Occipital lobe (tissue), 2 donors: ENCODE results near the gene ETV3. TPM values are rescaled to one million over a fixed set of nuclear protein-coding genes. Genes with fewer than 3 reads are reported as not detected.

ENCODE experiments used
- DNase-seq: peaks from one replicate; lab custom pipeline; 2025; lab: John Stamatoyannopoulos, UW
- total RNA-seq: library from RNA; depleted of rRNA; stranded (reverse); fragments of >200 nt; gene quantifications from one replicate; pipeline ENCODE4 v1.2.3, GENCODE V29; 2014

The ETV3 gene
- total RNA-seq, 1 donor from 2014 or later: 16.5 TPM

GRCh38 chr1:157162345-157162744, 24.1 kb upstream of the ETV3 start:
- DNase-seq: no peak

GRCh38 chr1:157161901-157162300, 23.7 kb upstream of the ETV3 start:
- no peak for DNase-seq

DNA sequence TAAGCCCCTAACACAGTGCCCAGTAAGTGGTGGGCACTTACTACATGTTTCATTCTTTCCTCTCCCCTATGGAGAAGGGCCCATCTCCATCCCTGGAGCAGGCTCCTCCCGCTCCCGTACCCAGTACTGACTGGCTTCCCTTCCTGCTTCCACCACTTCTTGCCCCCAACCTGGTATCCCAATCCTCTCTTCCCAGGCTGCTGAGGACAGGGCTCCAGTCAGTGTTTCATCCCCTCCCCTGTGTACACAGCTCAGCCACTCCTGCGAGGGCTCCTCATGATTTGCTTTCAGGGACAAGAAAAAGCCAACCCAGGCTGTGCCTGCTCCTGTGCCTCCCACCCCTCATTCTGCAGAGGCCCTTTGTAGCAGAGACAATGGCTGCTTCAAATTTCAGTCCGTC, 20.8 kb upstream of the ETV3 start:
- DNase-seq: no peak

GRCh38 chr1:157157501-157158190, 19.5 kb upstream of the ETV3 start:
- no peak for DNase-seq

DNA sequence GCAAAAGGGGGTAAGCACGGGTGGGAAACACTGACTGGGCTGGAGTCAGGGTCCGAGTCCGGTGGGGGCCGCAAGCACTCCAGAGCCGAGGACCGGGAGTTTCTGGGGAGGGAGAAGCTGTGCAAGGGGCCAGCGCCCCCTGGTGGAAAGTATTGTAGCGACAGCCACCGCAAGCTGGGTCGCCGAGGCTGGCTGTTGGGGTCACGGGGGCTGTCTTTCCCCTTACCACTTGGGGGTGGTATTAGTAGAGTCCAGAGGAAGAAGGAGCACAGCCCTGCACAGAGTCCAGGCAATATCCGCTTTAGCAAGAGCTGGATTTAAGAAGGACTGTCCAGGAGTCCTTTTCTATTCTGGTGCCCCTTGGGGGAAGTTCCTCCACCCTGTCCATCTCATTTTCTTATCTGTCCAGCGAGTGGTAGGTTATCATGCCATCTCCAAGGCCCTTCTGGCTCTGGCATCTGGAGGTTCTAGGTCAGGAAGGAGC, 17.9 kb upstream of the ETV3 start:
- DNase-seq: no peak

DNA sequence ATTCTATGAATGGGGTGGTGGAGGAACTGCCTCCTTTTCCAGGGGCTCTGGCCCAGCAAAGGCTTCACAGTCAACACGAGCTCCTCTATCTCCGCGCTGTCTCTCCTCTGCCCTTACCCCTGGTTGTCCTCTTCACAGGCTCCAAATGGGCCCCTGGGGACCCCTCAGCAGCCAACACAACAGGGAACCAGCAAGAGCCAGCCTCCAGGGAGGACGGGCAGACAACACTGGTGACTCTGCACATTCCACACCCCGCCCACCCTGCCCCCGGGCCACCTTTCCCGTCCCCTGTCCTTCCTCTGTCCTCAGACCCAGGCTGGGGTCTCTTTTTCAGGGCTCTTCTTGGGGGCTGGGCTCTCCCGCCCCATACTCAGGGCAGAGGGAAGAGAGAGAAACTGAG, 17.5 kb upstream of the ETV3 start:
- DNase-seq: no peak

DNA sequence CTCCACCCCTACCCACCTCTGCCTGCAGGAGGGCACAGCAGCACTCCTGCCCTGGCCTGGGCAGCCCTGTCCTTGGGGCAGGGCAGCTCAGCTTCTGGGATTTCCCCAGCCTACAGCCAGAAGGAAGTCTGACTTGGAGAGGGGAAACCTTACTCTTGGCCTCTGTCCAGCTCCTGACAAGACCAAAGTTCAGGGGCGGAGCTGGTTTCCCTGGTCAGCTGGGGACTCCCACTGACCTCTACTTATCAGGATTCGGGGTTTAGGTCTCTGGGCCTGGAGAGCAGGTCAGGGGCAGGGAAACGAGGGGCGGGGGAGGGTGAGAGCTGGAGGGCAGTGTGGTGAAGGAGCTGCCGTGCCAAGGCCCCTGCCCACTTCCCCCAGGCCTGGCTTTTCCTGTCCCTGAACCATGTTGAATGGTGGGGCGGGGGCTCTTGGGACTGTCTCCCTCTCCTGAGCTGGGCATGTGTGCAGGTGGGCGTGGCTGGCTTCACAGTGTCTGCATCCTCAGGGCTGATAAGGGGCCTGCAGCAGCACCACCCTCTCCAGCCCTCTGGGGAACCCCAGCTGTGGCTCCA, 16.8 kb upstream of the ETV3 start:
- no peak for DNase-seq

- DNase-seq: no peak
Measured at GRCh38 chr1:157154291-157154690, 16.1 kb upstream of the ETV3 start.

GRCh38 chr1:157153746-157154145, 15.6 kb upstream of the ETV3 start:
- no peak for DNase-seq

DNA sequence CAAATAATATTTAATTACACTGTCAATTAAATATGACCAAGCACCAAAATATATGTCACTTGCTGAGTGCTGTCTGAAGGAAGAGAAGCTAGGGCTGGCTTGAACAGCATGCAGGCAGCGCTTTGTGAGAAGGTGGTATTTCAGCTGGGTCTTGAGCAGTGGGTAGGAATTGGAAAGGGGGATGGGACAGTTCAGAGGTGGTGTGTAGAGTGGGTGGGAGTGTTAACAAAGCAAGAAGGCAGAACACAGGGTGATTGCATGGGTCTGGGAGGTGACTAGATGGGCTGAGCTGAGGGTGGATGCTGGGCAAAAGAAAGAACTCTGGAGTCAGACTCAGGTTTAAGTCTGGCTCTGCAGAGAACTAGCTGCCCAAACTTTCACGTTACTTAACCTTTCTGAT, 14.3 kb upstream of the ETV3 start:
- no peak for DNase-seq

- DNase-seq: no peak
Measured at GRCh38 chr1:157151506-157151905, 13.3 kb upstream of the ETV3 start.

DNA sequence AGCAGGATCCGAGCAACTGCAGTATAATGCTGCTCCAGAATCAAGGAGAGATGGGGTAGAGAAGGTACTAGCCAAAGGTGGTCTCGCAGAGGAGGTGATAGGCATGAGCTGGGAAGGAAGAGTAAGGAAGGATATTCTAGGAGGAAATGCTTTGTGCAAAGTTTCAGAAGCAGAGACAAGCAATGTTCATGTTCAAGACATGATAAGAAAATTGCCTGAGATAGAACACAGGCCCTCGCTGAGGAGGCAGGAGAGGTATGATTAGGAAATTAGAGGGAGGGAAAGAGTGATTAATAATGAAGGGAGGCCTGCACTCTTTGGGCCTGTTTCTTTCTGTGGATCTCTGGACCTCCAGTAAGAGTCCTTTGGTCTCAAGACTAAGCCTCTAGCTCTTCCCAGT, 12.9 kb upstream of the ETV3 start:
- DNase-seq: no peak

DNA sequence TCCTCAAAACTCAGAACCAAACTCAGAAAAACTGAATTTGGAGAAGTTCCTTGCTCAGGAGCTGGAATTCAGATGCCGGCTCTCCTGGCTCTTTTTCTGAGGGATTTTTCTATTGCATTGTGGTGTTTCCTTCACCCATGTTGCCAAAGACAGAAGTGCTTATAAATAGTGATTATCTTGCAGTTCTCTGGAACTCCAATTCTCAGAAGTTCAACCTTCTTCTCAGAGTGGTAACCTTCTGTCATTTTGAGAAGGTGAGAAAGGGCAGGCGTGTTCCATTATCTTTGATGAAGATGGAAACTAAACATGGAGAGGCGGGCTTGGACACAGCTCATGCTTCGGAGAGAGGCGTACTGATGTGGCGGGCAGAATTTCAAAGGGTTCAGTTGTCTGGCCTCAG, 12.4 kb upstream of the ETV3 start:
- DNase-seq: no peak

DNA sequence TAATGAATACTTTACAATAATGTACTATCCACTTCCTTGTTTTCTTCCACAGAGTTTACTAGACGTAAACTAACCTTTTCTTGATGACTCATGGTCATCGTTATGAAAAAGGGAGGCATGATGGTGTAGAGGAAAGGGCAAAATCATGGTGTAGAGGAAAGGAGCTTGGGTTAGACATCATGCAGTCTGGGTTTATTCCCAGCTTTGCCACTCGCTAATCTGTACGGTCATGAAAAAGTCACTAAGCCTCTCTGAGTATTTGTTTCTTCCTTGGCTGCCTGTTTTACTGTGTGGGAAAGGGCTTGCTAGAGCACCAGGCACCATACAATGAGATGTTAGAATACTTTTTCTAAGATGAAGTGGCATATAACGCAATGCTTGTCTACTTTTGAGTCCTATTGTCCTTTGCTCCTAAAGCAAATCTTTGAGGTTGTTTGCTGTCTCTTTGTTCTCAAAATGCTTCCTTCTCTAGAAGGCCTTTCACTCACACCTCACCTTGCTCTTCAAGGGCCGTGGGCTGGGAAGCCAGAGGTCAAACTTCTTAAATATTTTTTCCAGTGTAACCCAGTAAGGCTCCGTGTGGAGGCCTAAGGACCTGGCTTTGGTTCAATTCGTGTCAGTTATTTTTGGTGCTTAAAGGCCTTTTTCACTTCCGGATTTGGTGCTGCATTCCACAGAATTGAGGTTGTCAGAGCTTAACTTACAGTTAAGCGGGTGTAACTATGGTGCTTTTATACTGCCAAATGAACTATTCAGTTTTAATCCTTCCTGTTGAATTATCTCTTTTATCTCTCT, 9.9 kb upstream of the ETV3 start:
- DNase-seq: no peak

DNA sequence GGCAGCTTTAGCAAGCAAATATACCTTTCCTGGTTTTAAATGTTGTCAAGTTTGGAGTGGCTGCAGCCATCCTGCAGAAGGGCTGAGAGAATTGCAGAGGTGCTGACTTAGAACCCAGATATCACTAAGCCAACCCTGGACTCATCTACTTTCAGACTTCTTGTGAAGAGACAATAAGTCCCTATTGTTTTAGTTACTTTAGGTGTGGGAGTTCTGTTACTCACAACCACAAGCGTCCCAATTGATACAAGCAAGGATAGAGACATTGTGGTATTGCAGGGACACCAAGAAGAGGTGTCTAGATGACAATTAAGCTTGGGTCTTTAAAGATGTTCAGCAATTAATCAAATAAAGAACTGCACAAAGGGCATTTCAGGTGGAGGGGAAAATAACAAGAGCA, 8.8 kb upstream of the ETV3 start:
- no peak for DNase-seq

DNA sequence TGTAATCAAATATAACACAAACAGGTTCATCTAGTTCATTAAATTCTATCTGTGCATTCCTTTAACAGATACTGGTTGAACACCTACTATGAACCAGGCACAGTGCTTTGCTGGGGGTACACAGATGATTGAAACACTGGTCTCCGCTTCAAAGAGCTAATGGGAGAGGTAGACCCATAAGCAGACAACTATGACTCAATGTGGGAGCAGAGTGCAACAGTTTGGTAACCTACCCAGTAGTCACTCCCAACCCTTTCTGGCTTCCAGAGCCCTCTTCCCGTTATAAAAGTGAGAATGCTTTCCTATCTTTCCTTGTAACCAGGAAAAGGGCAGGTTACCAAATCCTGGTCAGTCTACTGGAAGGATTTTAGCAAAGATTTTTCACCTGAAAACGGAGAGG, 8.0 kb upstream of the ETV3 start:
- DNase-seq: no peak

DNA sequence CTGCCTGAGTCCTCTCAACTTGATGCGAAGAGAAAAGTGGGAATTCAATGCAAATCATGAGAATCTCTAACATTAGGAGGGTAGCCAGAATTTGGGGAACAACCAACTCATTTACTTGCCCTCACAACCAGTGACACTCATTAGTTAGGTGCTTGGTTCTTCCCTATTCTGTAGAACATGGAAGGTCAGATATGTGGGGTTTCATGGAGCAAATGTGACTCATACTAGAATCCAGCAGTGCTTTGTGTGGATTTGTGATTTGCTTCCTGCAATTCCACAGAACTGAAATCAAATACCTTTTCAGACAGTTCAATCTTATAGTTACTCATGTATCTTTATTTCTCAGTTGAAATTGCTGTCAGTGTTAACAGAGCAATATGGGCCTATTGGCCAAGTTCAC, 6.9 kb upstream of the ETV3 start:
- no peak for DNase-seq

DNA sequence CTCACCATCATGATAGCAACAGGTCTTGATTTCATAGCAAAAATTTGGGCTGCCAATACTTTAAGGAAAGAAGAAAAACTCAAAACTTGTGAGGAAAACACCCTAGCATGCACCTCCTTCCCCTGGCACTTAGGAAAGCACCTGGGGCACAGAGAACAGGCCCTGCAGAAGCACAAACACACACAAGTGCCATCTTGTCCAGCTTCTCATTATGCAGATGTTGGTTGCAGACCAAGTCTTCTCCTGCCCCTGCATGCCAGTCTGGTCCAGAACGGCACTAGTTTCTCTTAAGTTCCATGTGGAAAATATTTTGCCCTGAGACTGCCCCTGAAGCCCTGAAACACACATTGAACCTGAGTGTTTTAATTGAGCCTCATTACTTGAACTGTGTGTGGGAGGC, 6.3 kb upstream of the ETV3 start:
- DNase-seq: no peak

- DNase-seq: no peak
Measured at GRCh38 chr1:157142765-157143423, 4.7 kb upstream of the ETV3 start.

DNA sequence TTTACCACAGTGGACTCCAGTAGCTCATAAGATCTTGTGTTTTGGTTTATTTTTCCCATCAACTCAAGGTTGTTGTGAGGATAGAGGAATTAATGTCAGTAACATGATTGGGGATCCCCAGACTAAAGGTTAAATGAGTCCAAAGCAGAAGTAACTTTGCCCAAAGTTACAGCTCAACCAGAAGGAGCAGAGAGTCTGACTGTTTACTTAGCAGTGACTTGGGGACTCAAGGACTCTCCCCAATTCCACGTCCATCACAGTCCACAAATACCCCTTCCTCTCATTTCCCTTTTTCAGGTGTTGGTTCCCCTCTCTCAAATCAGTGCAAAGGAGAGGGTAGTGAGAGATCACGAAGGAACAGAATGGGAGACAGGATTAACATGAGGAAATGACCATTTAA, 4.0 kb upstream of the ETV3 start:
- no peak for DNase-seq

- no peak for DNase-seq
Measured at GRCh38 chr1:157141212-157141855, 3.1 kb upstream of the ETV3 start.
